Measurements from ENCODE around the gene PHETA1. TPM values are rescaled to one million over a fixed set of nuclear protein-coding genes. Genes with fewer than 3 reads are reported as not detected.

PHETA1 gene
- total and polyA plus RNA-seq, 9 donors = 1.8 to 26.5 (median 19.1) TPM

- no peak for TF ChIP-seq EP300 (IDR thresholded peaks at IDR 0.05)
- TF ChIP-seq CTCF (IDR thresholded peaks at IDR 0.05) = no peak
- TF ChIP-seq POLR2A (IDR thresholded peaks at IDR 0.05) = no peak
- intact Hi-C loops (cut with DNase I) = loop anchor here in 3 of 4 donors (5.0 kb wide), 2 partner anchors 38 to 43 kb away; no protein-coding TSS in a partner anchor
- Histone ChIP-seq H3K4me1 (ENCODE audit: insufficient read depth) (peaks cover 14% of the 10 kb centered on the region), H3K4me3 (no peak overlapping the region), H3K36me3 (no peaks in the 10 kb centered on the region), H3K27ac (peak overlapping the region in 1 of 2 donors; percentile 27), H3K9me3 (no peaks in the 10 kb centered on the region), H3K27me3 (no peaks in the 10 kb centered on the region)
- no peak for DNase-seq
- 60 to 69% (median 65%) methylated on average over 14 to 15 of the region's 15 CpGs for WGBS, 3 donors
These were observed 40.5 kb upstream of the PHETA1 start for GRCh38 chr12:111409403-111409779.

GRCh38 chr12:111408686-111409402 lies 39.9 kb upstream of the PHETA1 start:
- Histone ChIP-seq H3K27me3 (no peaks in the 10 kb centered on the region), H3K9me3 (no peaks in the 10 kb centered on the region), H3K4me1 (ENCODE audit: insufficient read depth) (peaks cover 14% of the 10 kb centered on the region), H3K4me3 (no peak overlapping the region), H3K36me3 (no peaks in the 10 kb centered on the region), H3K27ac (no peak overlapping the region)
- 85 to 92% (median 92%) methylated on average over 4 of the region's 4 CpGs for WGBS, 3 donors
- intact Hi-C loops (cut with DNase I) = loop anchor here in 3 of 4 donors (5.0 kb wide), 2 partner anchors 38 to 43 kb away; no protein-coding TSS in a partner anchor
- TF ChIP-seq CTCF (IDR thresholded peaks at IDR 0.05) (no peak), POLR2A (IDR thresholded peaks at IDR 0.05) (no peak), EP300 (IDR thresholded peaks at IDR 0.05) (no peak)
- no peak for DNase-seq

GRCh38 chr12:111408116-111408440 lies 39.2 kb upstream of the PHETA1 start:
- no peak for TF ChIP-seq POLR2A (IDR thresholded peaks at IDR 0.05)
- intact Hi-C loops (cut with DNase I) = loop anchor here in 3 of 4 donors (5.0 kb wide), 2 partner anchors 39 to 44 kb away; no protein-coding TSS in a partner anchor
- peaks cover 11% of the 10 kb centered on the region for H3K4me1 ChIP-seq (ENCODE audit: insufficient read depth)
- no peaks in the 10 kb centered on the region for H3K27me3 ChIP-seq
- DNase-seq = no peak
- no peaks in the 10 kb centered on the region for H3K36me3 ChIP-seq
- H3K4me3 ChIP-seq = no peak overlapping the region
- H3K9me3 ChIP-seq = no peaks in the 10 kb centered on the region
- H3K27ac ChIP-seq = no peak overlapping the region
- WGBS, 3 donors = 85 to 97% (median 86%) methylated on average over 1 of the region's 1 CpG

GRCh38 chr12:111407377-111408115 lies 38.7 kb upstream of the PHETA1 start:
- intact Hi-C loops (cut with DNase I) = loop anchor here in 3 of 4 donors (5.0 kb wide), 2 partner anchors 40 to 45 kb away; no protein-coding TSS in a partner anchor
- no peak for TF ChIP-seq CTCF (IDR thresholded peaks at IDR 0.05)
- no peak for TF ChIP-seq EP300 (IDR thresholded peaks at IDR 0.05)
- TF ChIP-seq POLR2A (IDR thresholded peaks at IDR 0.05) = no peak

More at GRCh38 chr12:111407377-111408115, 38.7 kb upstream of the PHETA1 start:
- 55 to 64% (median 62%) methylated on average over 9 of the region's 9 CpGs for WGBS, 3 donors
- no peaks in the 10 kb centered on the region for H3K9me3 ChIP-seq
- H3K27ac ChIP-seq = peak overlapping the region in 1 of 2 donors; percentile 47
- peak in 1 of 5 donors; percentile 40 for DNase-seq
- H3K27me3 ChIP-seq = no peaks in the 10 kb centered on the region
- H3K36me3 ChIP-seq = no peaks in the 10 kb centered on the region
- peaks cover 11% of the 10 kb centered on the region for H3K4me1 ChIP-seq (ENCODE audit: insufficient read depth)
- H3K4me3 ChIP-seq = peak overlapping the region; percentile 66
